HepG2 (cell line): ENCODE measurements around the gene PIK3R5. TPM values are rescaled to one million over a fixed set of nuclear protein-coding genes. Genes with fewer than 3 reads are reported as not detected.

Experiments
- ATAC-seq: fragments of 200-7000 bp; cut with Tn5 transposase; 3 replicates; pipeline ENCODE4 v1.9.1; 2020; ENCODE audit warnings: mild to moderate bottlenecking, moderate library complexity
- BruUV-seq: library from RNA; stranded (reverse); fragments of 400-500 nt; replicated peaks from 2 replicates; lab custom pipeline; 2021; lab: Mats Ljungman, UMichigan
- CTCF ChIA-PET: fragments of 300-600 bp; formaldehyde crosslinking; extraction: SDS; loops from one replicate; lab custom pipeline; 2021; ENCODE audit warnings: low total read pairs, inconsistent platforms, low intra/inter-chr PET ratio; lab: Yijun Ruan, JAX
- POLR2A ChIA-PET: fragments of 350-600 bp; sonication (Branson Sonifier 250); formaldehyde crosslinking; loops from one replicate; lab custom pipeline; 2020; ENCODE audit warnings: antibody characterized with exemption, inconsistent platforms; lab: Yijun Ruan, JAX
- DNase-seq: peaks from one replicate; pipeline ENCODE4 v3.0.0-alpha.2; 2015; ENCODE audit warnings: low spot score
- FAIRE-seq: peaks from 3 replicates; lab custom pipeline; 2011; peaks lifted over from hg19 to GRCh38; lab: Jason Lieb, UNC
- H2AFZ ChIP-seq: one replicate; pipeline ENCODE4 v1.6.1; 2011; ENCODE audit warnings: low read length, inconsistent platforms
- H3K27ac ChIP-seq: fragments of 300-600 bp; 3 replicates; pipeline ENCODE4 v1.8.0; 2011; ENCODE audit warnings: mixed run types, mild to moderate bottlenecking, mixed read lengths, low read length, inconsistent platforms; ENCODE audit not compliant: insufficient read depth; ENCODE audit errors: extremely low read length
- H3K27me3 ChIP-seq, 2 experiments: fragments of 200-600 bp in 1 of 2; 2 replicates in 1 of 2; 3 replicates in 1 of 2; pipeline versions ENCODE4 v1.6.0 to v1.8.0; 2011; ENCODE audit warnings: low read length in 2 of 2, mild to moderate bottlenecking in 2 of 2, moderate library complexity in 2 of 2, inconsistent platforms in 1 of 2; ENCODE audit not compliant: insufficient read depth in 2 of 2, control insufficient read depth in 1 of 2
- H3K36me3 ChIP-seq, 2 experiments: fragments of 200-600 bp in 1 of 2; replicated peaks in 1 of 2; 2 replicates in 1 of 2; 3 replicates in 1 of 2; pipeline versions ENCODE4 v1.5.1 to v1.8.0; 2011; ENCODE audit warnings: low read length in 2 of 2, inconsistent platforms in 1 of 2; ENCODE audit not compliant: insufficient read depth in 2 of 2, control insufficient read depth in 1 of 2
- H3K4me1 ChIP-seq: 2 replicates; pipeline ENCODE4 v1.5.1; 2012; ENCODE audit warnings: low read length, inconsistent platforms; ENCODE audit not compliant: insufficient read depth
- H3K4me2 ChIP-seq: 2 replicates; pipeline ENCODE4 v1.6.0; 2011; ENCODE audit warnings: low read depth, low read length, inconsistent platforms
- H3K4me3 ChIP-seq, 3 experiments: fragments of 200-600 bp in 1 of 3; sonication (generic), shearing (Covaris generic) in 1 of 3; replicated peaks in 1 of 3; 2 replicates each; pipeline ENCODE4 v1.5.1; 2011 to 2016; ENCODE audit warnings: low read length in 3 of 3, inconsistent platforms in 2 of 3, low read depth in 2 of 3, mild to moderate bottlenecking in 2 of 3, control low read depth in 1 of 3, mixed read lengths in 1 of 3; ENCODE audit not compliant: insufficient read depth in 1 of 3
- H3K79me2 ChIP-seq: one replicate; pipeline ENCODE4 v1.6.1; 2011; ENCODE audit warnings: low read length, inconsistent platforms; ENCODE audit not compliant: insufficient read depth
- H3K9ac ChIP-seq: 2 replicates; pipeline ENCODE4 v1.6.0; 2011; ENCODE audit warnings: mild to moderate bottlenecking, low read depth, low read length, inconsistent platforms; ENCODE audit not compliant: insufficient read depth
- H3K9me3 ChIP-seq: 2 replicates; pipeline ENCODE4 v1.5.1; 2012; ENCODE audit warnings: mild to moderate bottlenecking, low read length
- H4K20me1 ChIP-seq: 2 replicates; pipeline ENCODE4 v1.6.0; 2011; ENCODE audit warnings: inconsistent platforms, mild to moderate bottlenecking, low read length, moderate library complexity; ENCODE audit not compliant: insufficient read depth
- CERS6 ChIP-seq: sonication (generic); formaldehyde crosslinking; IDR thresholded peaks from 2 replicates; pipeline ENCODE4 v1.5.0; 2020; ENCODE audit warnings: missing genetic modification reagents
- KDM2A ChIP-seq: sonication (generic); formaldehyde crosslinking; IDR thresholded peaks from 2 replicates; pipeline ENCODE4 v1.4.0; 2020; ENCODE audit warnings: low read depth, missing genetic modification reagents, borderline replicate concordance
- MEIS1 ChIP-seq: sonication (generic); formaldehyde crosslinking; IDR thresholded peaks from 2 replicates; pipeline ENCODE4 v1.9.0; 2021; ENCODE audit warnings: mild to moderate bottlenecking, missing genetic modification reagents, moderate library complexity, borderline replicate concordance
- SRF ChIP-seq: IDR thresholded peaks from 2 replicates; pipeline ENCODE4 v1.6.1; 2011; ENCODE audit warnings: mild to moderate bottlenecking, low read depth, low read length, moderate library complexity
- U2AF1 ChIP-seq: fragments of 200-400 bp; formaldehyde crosslinking; optimal IDR thresholded peaks from 2 replicates; pipeline ENCODE3; 2017; ENCODE audit warnings: mild to moderate bottlenecking, low read depth, low read length
- ZKSCAN8 ChIP-seq: IDR thresholded peaks from 2 replicates; pipeline ENCODE4 v1.6.1; 2016; ENCODE audit warnings: borderline replicate concordance, missing genetic modification reagents, missing compliant biosample characterization
- ZNF224 ChIP-seq: sonication (generic); formaldehyde crosslinking; IDR thresholded peaks from 2 replicates; pipeline ENCODE4 v1.5.0; 2020; ENCODE audit warnings: mild to moderate bottlenecking, missing genetic modification reagents
- ZNF230 ChIP-seq: sonication (generic); formaldehyde crosslinking; IDR thresholded peaks from 2 replicates; pipeline ENCODE4 v1.4.0; 2020; ENCODE audit warnings: mild to moderate bottlenecking, missing genetic modification reagents
- ZNF30 ChIP-seq: sonication (generic); formaldehyde crosslinking; IDR thresholded peaks from 2 replicates; pipeline ENCODE4 v1.5.0; 2020; ENCODE audit warnings: mild to moderate bottlenecking, missing genetic modification reagents
- ZNF737 ChIP-seq: sonication (generic); formaldehyde crosslinking; IDR thresholded peaks from 2 replicates; pipeline ENCODE4 v1.5.0; 2020; ENCODE audit warnings: missing genetic modification reagents, mild to moderate bottlenecking, borderline replicate concordance
- ZNF746 ChIP-seq: sonication (generic); formaldehyde crosslinking; IDR thresholded peaks from 2 replicates; pipeline ENCODE4 v1.8.0; 2022; ENCODE audit warnings: mild to moderate bottlenecking, missing genetic modification reagents
- ZNF775 ChIP-seq: sonication (generic); formaldehyde crosslinking; IDR thresholded peaks from 2 replicates; pipeline ENCODE4 v1.4.0; 2020; ENCODE audit warnings: missing genetic modification reagents, mild to moderate bottlenecking, moderate library complexity, borderline replicate concordance
- ZSCAN29 ChIP-seq: sonication (generic); formaldehyde crosslinking; conservative IDR thresholded peaks from 2 replicates; pipeline ENCODE4 v1.4.0; 2020; ENCODE audit warnings: mild to moderate bottlenecking, missing genetic modification reagents
- WGBS: methylation state at CpG from one replicate; pipeline ENCODE4 v1.1.6; 2017; ENCODE audit warnings: low lambda C conversion rate; 5-methylcytosine and 5-hydroxymethylcytosine counted together
- in situ Hi-C: cut with HindIII; loops from 2 replicates; pipeline ENCODE4 v1.10.0; 2017; ENCODE audit warnings: low pct_unique_long_range_greater_than_20kb; ENCODE audit not compliant: extremely low pct_ligation_motif_present
- intact Hi-C: fragments of 100-400 bp; cut with micrococcal nuclease; formaldehyde crosslinking; loops from one replicate; pipeline ENCODE4 v1.10.0; 2022; ENCODE audit not compliant: unreplicated experiment
- polyA plus RNA-seq, 8 experiments: library from polyadenylated mRNA; depleted of rRNA in 3 of 8; stranded (reverse) in 7 of 8; unstranded in 1 of 8; fragments of >200 nt; fragmentation: Illumina TruSeq in 4 of 8; extraction: Trizol in 4 of 8; gene quantifications; 2 replicates each; pipeline versions ENCODE4 v1.2.1 to v1.2.3, GENCODE V29; 2011 to 2016; ENCODE audit warnings: low read depth in 4 of 8, missing spikeins in 1 of 8, mixed read lengths in 1 of 8; ENCODE audit not compliant: insufficient read depth in 1 of 8
- total RNA-seq, 5 experiments: library from RNA; depleted of rRNA; stranded (reverse); fragments of >200 nt; fragmentation: Illumina TruSeq; extraction: Trizol; gene quantifications; 2 replicates each; pipeline ENCODE4 v1.2.3, GENCODE V29; 2016; ENCODE audit warnings: low read depth in 1 of 5
- TF ChIP-seq, protein P1 (sequence below): sonication (generic); formaldehyde crosslinking; IDR thresholded peaks from 2 replicates; pipeline ENCODE4 v1.4.0; 2020; ENCODE audit warnings: mild to moderate bottlenecking, missing genetic modification reagents
- TF ChIP-seq, protein P2 (sequence below): IDR thresholded peaks from 2 replicates; pipeline ENCODE4 v1.6.1; 2012; ENCODE audit warnings: low read length, improper control_type of control experiment

The PIK3R5 gene
- total and polyA plus RNA-seq, 2 of the 13 experiments (the other 11 are each of a cell fraction or from before 2014, with no cell fraction given), result not detected

DNA sequence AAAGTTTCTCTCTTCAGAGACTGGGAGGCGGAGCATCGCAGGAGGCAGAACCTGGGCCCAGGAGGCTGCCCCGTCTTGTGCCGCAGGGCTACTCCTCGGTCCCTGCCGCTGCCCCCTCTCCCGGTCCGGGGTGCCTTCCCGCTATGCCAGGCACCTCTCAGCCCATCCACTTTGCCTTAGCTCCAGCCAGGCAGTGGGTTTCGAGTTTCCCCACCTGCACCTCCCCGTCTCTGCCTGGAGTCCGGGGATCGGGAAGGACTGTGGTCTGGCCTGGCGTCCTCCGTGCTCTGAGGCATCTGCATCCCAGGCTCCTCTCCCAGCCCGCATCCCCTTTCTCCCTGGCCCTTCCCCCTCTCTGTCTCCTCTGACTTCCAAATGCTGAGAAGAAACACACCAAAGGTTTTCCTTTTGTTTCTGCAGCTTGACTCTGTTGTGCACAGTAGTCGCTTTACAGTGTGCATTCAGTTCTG lies 71.3 kb downstream of the PIK3R5 start:
- CTCF ChIA-PET, result interaction anchor here (1.1 to 1.2 kb wide), 2 partner anchors 90 to 140 kb away, joined by 4 to 6 read pairs; no protein-coding TSS in a partner anchor
- Histone ChIP-seq H3K9ac (no peak overlapping the region), H3K79me2 (no peaks in the 10 kb centered on the region), H3K36me3 (no peaks in the 10 kb centered on the region), H3K4me1 (no peaks in the 10 kb centered on the region), H3K27me3 (peaks cover 10 to 64% of the 10 kb centered on the region in 2 experiments; a peak in 4 of 5 replicates), H3K4me2 (no peak overlapping the region), H3K27ac (no peak overlapping the region), H3K9me3 (no peaks in the 10 kb centered on the region), H3K4me3 (no peak overlapping the region), H4K20me1 (no peaks in the 10 kb centered on the region), H2AFZ (no peak overlapping the region)
- intact Hi-C loops, result no loop called here
- FAIRE-seq (no peak), ATAC-seq (no peak; the same call in 2 of the 3 replicates), DNase-seq (no peak)
- BruUV-seq, result no TSS peak
- TF ChIP-seq MEIS1 (CRISPR knock-in tag) (no peak), ZNF230 (no peak), ZNF737 (CRISPR knock-in tag) (no peak), SRF (no peak), CERS6 (CRISPR knock-in tag) (no peak), ZNF30 (CRISPR knock-in tag) (no peak), ZNF775 (CRISPR knock-in tag) (no peak), U2AF1 (no peak), ZNF746 (no peak), ZKSCAN8 (CRISPR knock-in tag) (no peak), ZSCAN29 (no peak), KDM2A (CRISPR knock-in tag) (no peak), ZNF224 (CRISPR knock-in tag) (no peak)
- TF ChIP-seq, protein P1, sequence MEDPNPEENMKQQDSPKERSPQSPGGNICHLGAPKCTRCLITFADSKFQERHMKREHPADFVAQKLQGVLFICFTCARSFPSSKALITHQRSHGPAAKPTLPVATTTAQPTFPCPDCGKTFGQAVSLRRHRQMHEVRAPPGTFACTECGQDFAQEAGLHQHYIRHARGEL, result no peak
- TF ChIP-seq, protein P2, sequence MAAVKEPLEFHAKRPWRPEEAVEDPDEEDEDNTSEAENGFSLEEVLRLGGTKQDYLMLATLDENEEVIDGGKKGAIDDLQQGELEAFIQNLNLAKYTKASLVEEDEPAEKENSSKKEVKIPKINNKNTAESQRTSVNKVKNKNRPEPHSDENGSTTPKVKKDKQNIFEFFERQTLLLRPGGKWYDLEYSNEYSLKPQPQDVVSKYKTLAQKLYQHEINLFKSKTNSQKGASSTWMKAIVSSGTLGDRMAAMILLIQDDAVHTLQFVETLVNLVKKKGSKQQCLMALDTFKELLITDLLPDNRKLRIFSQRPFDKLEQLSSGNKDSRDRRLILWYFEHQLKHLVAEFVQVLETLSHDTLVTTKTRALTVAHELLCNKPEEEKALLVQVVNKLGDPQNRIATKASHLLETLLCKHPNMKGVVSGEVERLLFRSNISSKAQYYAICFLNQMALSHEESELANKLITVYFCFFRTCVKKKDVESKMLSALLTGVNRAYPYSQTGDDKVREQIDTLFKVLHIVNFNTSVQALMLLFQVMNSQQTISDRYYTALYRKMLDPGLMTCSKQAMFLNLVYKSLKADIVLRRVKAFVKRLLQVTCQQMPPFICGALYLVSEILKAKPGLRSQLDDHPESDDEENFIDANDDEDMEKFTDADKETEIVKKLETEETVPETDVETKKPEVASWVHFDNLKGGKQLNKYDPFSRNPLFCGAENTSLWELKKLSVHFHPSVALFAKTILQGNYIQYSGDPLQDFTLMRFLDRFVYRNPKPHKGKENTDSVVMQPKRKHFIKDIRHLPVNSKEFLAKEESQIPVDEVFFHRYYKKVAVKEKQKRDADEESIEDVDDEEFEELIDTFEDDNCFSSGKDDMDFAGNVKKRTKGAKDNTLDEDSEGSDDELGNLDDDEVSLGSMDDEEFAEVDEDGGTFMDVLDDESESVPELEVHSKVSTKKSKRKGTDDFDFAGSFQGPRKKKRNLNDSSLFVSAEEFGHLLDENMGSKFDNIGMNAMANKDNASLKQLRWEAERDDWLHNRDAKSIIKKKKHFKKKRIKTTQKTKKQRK, result no peak
- in situ Hi-C loops, result no loop called here
- POLR2A ChIA-PET, result no interaction called here
- WGBS, result 26% methylated on average over 13 of the region's 17 CpGs
